ENCODE data around the gene DLG2. TPM values are rescaled to one million over a fixed set of nuclear protein-coding genes. Genes with fewer than 3 reads are reported as not detected.

Gene DLG2
- total RNA-seq, 3 donors from 2014 or later (not counting 1 experiment from before 2014, with no cell fraction given) = 1.7 to 2.9 (median 2.2) TPM

DNA sequence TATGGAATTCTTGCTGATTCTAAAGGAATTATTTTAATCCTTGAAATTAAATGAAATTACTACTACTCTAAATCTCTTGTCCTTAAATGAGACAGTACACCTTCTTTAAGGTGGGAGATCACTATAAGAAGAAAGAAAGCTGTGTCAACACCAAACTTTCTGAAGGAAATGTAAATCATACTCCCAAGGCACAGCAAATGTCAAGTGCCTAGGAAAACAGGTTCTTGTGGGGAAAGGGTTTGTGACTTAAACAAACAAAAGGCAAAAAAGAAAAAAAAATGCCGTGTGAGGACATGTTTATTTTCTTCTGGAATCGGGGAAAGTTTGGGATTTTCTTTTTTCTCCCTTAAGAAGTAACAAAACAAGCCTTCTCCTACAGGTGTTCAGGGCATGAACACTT, 745.1 kb downstream of the DLG2 start:
- DNase-seq = no peak
- no peaks in the 10 kb centered on the region for H3K4me1 Mint-ChIP-seq
- H3K4me3 Mint-ChIP-seq = no peak overlapping the region
- H3K36me3 Mint-ChIP-seq = no peaks in the 10 kb centered on the region
- Histone ChIP-seq H3K27ac (ENCODE audit: low read length) (no peak overlapping the region), H3K36me3 (ENCODE audit: control insufficient read depth, insufficient read depth, low read length) (no peaks in the 10 kb centered on the region), H3K9me3 (ENCODE audit: control insufficient read depth, insufficient read depth, low read length) (no peaks in the 10 kb centered on the region), H3K27me3 (ENCODE audit: control insufficient read depth, insufficient read depth, low read length) (no peaks in the 10 kb centered on the region), H3K4me1 (ENCODE audit: control insufficient read depth, insufficient read depth, low read length) (no peaks in the 10 kb centered on the region), H3K4me3 (ENCODE audit: low read length) (no peak overlapping the region)
- no peak for ATAC-seq
- H3K9me3 Mint-ChIP-seq = peaks cover 7 to 8% of the 10 kb centered on the region in 2 donors
- no CpG with 5 or more reads among the region's 2 CpGs for WGBS (ENCODE audit: insufficient coverage)
- TF ChIP-seq, protein P1, sequence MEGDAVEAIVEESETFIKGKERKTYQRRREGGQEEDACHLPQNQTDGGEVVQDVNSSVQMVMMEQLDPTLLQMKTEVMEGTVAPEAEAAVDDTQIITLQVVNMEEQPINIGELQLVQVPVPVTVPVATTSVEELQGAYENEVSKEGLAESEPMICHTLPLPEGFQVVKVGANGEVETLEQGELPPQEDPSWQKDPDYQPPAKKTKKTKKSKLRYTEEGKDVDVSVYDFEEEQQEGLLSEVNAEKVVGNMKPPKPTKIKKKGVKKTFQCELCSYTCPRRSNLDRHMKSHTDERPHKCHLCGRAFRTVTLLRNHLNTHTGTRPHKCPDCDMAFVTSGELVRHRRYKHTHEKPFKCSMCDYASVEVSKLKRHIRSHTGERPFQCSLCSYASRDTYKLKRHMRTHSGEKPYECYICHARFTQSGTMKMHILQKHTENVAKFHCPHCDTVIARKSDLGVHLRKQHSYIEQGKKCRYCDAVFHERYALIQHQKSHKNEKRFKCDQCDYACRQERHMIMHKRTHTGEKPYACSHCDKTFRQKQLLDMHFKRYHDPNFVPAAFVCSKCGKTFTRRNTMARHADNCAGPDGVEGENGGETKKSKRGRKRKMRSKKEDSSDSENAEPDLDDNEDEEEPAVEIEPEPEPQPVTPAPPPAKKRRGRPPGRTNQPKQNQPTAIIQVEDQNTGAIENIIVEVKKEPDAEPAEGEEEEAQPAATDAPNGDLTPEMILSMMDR (IDR thresholded peaks at IDR 0.05) = no peak
- no peaks in the 10 kb centered on the region for H3K27me3 Mint-ChIP-seq (ENCODE audit: low read depth in 2 of 2)
- H3K27ac Mint-ChIP-seq = no peak overlapping the region
- intact Hi-C loops (cut with micrococcal nuclease) = no loop called here

DNA sequence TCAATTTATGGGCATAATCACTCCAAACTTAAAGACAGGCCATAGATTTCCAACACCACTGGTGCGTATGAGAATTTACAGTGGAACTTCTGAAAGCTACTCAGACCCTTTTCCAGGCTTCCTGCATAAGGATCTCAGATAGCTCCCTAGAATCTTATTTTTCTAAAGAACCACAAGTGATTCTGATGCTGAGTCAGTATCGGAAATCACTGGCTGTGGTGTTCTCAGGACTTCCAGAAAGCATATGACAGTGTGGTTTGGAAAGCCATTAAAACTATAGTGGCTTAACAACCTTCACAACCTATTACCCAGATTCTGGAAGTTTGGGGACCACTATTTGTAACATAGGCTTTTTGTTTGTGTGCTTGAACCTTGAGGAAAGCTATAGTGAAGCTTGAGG, 756.0 kb downstream of the DLG2 start:
- ATAC-seq (no peak), DNase-seq (no peak)
- Histone ChIP-seq H3K27me3 (ENCODE audit: control insufficient read depth, insufficient read depth, low read length) (no peaks in the 10 kb centered on the region), H3K36me3 (ENCODE audit: control insufficient read depth, insufficient read depth, low read length) (no peaks in the 10 kb centered on the region), H3K4me1 (ENCODE audit: control insufficient read depth, insufficient read depth, low read length) (no peaks in the 10 kb centered on the region), H3K27ac (ENCODE audit: low read length) (no peak overlapping the region), H3K4me3 (ENCODE audit: low read length) (no peak overlapping the region), H3K9me3 (ENCODE audit: control insufficient read depth, insufficient read depth, low read length) (no peaks in the 10 kb centered on the region)
- TF ChIP-seq, protein P1 (IDR thresholded peaks at IDR 0.05) = no peak
- Mint-ChIP-seq H3K27me3 (ENCODE audit: low read depth in 2 of 2) (no peaks in the 10 kb centered on the region), H3K27ac (no peak overlapping the region), H3K36me3 (no peaks in the 10 kb centered on the region), H3K4me1 (no peaks in the 10 kb centered on the region), H3K4me3 (no peak overlapping the region), H3K9me3 (peaks cover 12 to 13% of the 10 kb centered on the region in 2 donors)
- intact Hi-C loops (cut with micrococcal nuclease) = no loop called here
- 95% methylated on average over 2 of the region's 2 CpGs for WGBS (ENCODE audit: insufficient coverage)

DNA sequence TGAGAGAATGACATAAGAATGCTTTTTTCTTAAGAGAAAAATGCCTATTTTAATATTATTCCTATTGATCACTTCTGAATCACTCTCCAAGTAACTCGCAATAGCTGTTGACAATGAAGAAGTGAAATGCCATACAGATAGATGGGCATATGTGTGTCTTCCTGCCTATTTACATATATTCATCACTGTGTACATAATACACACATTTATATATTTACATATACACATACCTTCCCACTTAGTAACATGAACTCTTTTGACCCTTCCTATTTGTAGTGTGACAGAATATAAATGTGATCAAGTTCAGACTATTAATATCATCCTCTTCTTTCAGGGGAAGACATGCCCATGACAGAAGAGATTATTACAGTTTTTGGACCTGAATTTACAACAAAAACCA, 756.7 kb downstream of the DLG2 start:
- Mint-ChIP-seq H3K4me3 (no peak overlapping the region), H3K27ac (no peak overlapping the region), H3K4me1 (no peaks in the 10 kb centered on the region), H3K27me3 (ENCODE audit: low read depth in 2 of 2) (no peaks in the 10 kb centered on the region), H3K36me3 (no peaks in the 10 kb centered on the region), H3K9me3 (peaks cover 13 to 14% of the 10 kb centered on the region in 2 donors)
- Histone ChIP-seq H3K9me3 (ENCODE audit: control insufficient read depth, insufficient read depth, low read length) (no peaks in the 10 kb centered on the region), H3K36me3 (ENCODE audit: control insufficient read depth, insufficient read depth, low read length) (no peaks in the 10 kb centered on the region), H3K4me3 (ENCODE audit: low read length) (no peak overlapping the region), H3K27me3 (ENCODE audit: control insufficient read depth, insufficient read depth, low read length) (no peaks in the 10 kb centered on the region), H3K27ac (ENCODE audit: low read length) (no peak overlapping the region), H3K4me1 (ENCODE audit: control insufficient read depth, insufficient read depth, low read length) (no peaks in the 10 kb centered on the region)
- DNase-seq = no peak
- ATAC-seq = no peak
- intact Hi-C loops (cut with micrococcal nuclease) = no loop called here
- WGBS (ENCODE audit: insufficient coverage) = no CpG with 5 or more reads among the region's 1 CpG
- TF ChIP-seq, protein P1 (IDR thresholded peaks at IDR 0.05) = no peak

DNA sequence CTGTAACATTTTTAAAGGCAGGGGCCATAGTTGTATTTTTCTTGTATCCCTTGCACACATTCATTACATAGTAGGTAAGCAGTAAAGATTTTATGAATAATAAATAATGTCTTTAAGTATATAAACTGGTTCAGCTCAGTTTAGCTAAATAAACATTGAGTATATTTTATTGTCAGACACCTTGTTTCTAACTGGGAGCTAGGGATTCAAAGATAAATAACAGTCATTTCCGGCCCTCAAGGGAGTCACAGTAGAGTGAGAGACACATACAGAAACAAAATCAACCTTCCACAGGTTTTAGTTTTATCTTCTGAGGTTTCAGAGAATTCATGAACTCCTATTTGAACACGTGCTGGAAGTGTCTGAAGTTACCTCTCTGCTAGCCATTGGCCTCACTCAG, 760.2 kb downstream of the DLG2 start:
- ATAC-seq (no peak), DNase-seq (no peak)
- no peaks in the 10 kb centered on the region for H3K4me1 ChIP-seq (ENCODE audit: control insufficient read depth, insufficient read depth, low read length)
- H3K4me1 Mint-ChIP-seq = no peaks in the 10 kb centered on the region
- TF ChIP-seq, protein P1 (IDR thresholded peaks at IDR 0.05) = no peak
- H3K9me3 ChIP-seq (ENCODE audit: control insufficient read depth, insufficient read depth, low read length) = no peaks in the 10 kb centered on the region
- no peak overlapping the region for H3K27ac ChIP-seq (ENCODE audit: low read length)
- no peak overlapping the region for H3K4me3 ChIP-seq (ENCODE audit: low read length)
- H3K9me3 Mint-ChIP-seq = peaks cover 8 to 17% of the 10 kb centered on the region in 2 donors
- H3K27ac Mint-ChIP-seq = no peak overlapping the region
- no peaks in the 10 kb centered on the region for H3K36me3 ChIP-seq (ENCODE audit: control insufficient read depth, insufficient read depth, low read length)
- no peaks in the 10 kb centered on the region for H3K27me3 ChIP-seq (ENCODE audit: control insufficient read depth, insufficient read depth, low read length)
- intact Hi-C loops (cut with micrococcal nuclease) = no loop called here
- H3K4me3 Mint-ChIP-seq = no peak overlapping the region
- H3K36me3 Mint-ChIP-seq = no peaks in the 10 kb centered on the region
- 58% methylated on average over 2 of the region's 2 CpGs for WGBS (ENCODE audit: insufficient coverage)
- H3K27me3 Mint-ChIP-seq (ENCODE audit: low read depth in 2 of 2) = no peaks in the 10 kb centered on the region
